Omental fat pad (tissue), 4 donors: ENCODE results near the gene SPATA31D3. TPM values are rescaled to one million over a fixed set of nuclear protein-coding genes. Genes with fewer than 3 reads are reported as not detected.
"Not testable (repeated sequence)": the region's sequence is repeated elsewhere in the genome, so short reads cannot be mapped to it uniquely, and the experiment has no call there.

Experiments
- ATAC-seq: fragments of 150-250 bp; one replicate; pipeline ENCODE4 v1.9.1; 2016; ENCODE audit warnings: mild to moderate bottlenecking, moderate library complexity; ENCODE audit not compliant: low FRiP score
- DNase-seq: peaks from one replicate; pipeline ENCODE4 v3.0.0-alpha.2; 2019; ENCODE audit warnings: low spot score
- CTCF ChIP-seq, 3 donors: fragments of 450-650 bp; IDR thresholded peaks; one replicate each; pipeline ENCODE4 v1.5.1; 2016 to 2017; ENCODE audit warnings: antibody characterized with exemption in 3 of 3, mild to moderate bottlenecking in 3 of 3, moderate library complexity in 2 of 3
- total RNA-seq, 4 donors: library from RNA; depleted of rRNA; stranded (reverse); fragments of >200 nt; gene quantifications; one replicate each; pipeline ENCODE4 v1.1.0, GENCODE V29; 2016

Gene SPATA31D3
- total RNA-seq = not detected

- not testable (repeated sequence) for DNase-seq, ATAC-seq
Observed at GRCh38 chr9:81943393-81943792, at the start of gene SPATA31D3. Gene SPATA31D3 (plus strand): TSS chr9:81943500. CDS start chr9:81943586, 86 bp downstream.

GRCh38 chr9:81893929-81894328, 49.4 kb upstream of the SPATA31D3 start:
- no peak for TF ChIP-seq CTCF (IDR thresholded peaks at IDR 0.05)
- no peak for ATAC-seq
- no peak for DNase-seq

- TF ChIP-seq CTCF (IDR thresholded peaks at IDR 0.05) = no peak
- no peak for DNase-seq
Observed at GRCh38 chr9:81894891-81895290, 48.4 kb upstream of the SPATA31D3 start.

GRCh38 chr9:81896070-81896469, 47.2 kb upstream of the SPATA31D3 start:
- ATAC-seq (no peak), DNase-seq (no peak)
- no peak for TF ChIP-seq CTCF (IDR thresholded peaks at IDR 0.05)

More at GRCh38 chr9:81894891-81895290, 48.4 kb upstream of the SPATA31D3 start:
- ATAC-seq = no peak

- TF ChIP-seq CTCF (IDR thresholded peaks at IDR 0.05) = no peak
- ATAC-seq (no peak), DNase-seq (no peak)
Observed at GRCh38 chr9:81898851-81899250, 44.4 kb upstream of the SPATA31D3 start.

- DNase-seq (no peak), ATAC-seq (peak; percentile 47)
- no peak for TF ChIP-seq CTCF (IDR thresholded peaks at IDR 0.05)
Observed at GRCh38 chr9:81902196-81902595, 41.1 kb upstream of the SPATA31D3 start.

- peak; percentile 66 for ATAC-seq
- no peak for DNase-seq
- no peak for TF ChIP-seq CTCF (IDR thresholded peaks at IDR 0.05)
Observed at GRCh38 chr9:81902626-81903025, 40.7 kb upstream of the SPATA31D3 start.

GRCh38 chr9:81906671-81907070, 36.6 kb upstream of the SPATA31D3 start:
- ATAC-seq = peak; percentile 55
- DNase-seq = no peak
- no peak for TF ChIP-seq CTCF (IDR thresholded peaks at IDR 0.05)
